Prostate gland (tissue), 2 donors: ENCODE results near the gene MICAL3. TPM values are rescaled to one million over a fixed set of nuclear protein-coding genes. Genes with fewer than 3 reads are reported as not detected.
"Not testable (repeated sequence)": the region's sequence is repeated elsewhere in the genome, so short reads cannot be mapped to it uniquely, and the experiment has no call there.

Experiments
- DNase-seq: peaks from one replicate; pipeline ENCODE4 v3.0.0-alpha.2; 2019; ENCODE audit warnings: low spot score
- H3K27ac ChIP-seq, 2 donors: fragments of 200-600 bp; sonication (generic); 2 replicates each; pipeline ENCODE4 v1.5.1; 2017 to 2019
- H3K27me3 ChIP-seq: fragments of 200-600 bp; sonication (generic); replicated peaks from 2 replicates; pipeline ENCODE4 v1.5.1; 2019; ENCODE audit not compliant: insufficient read depth
- H3K36me3 ChIP-seq, 2 donors: fragments of 200-600 bp; sonication (generic); 1 replicate in 1 of 2; 2 replicates in 1 of 2; pipeline versions ENCODE4 v1.5.1 to v1.8.1; 2017 to 2019
- H3K4me1 ChIP-seq: fragments of 200-600 bp; sonication (generic); replicated peaks from 2 replicates; pipeline ENCODE4 v1.5.1; 2019
- H3K4me3 ChIP-seq, 2 donors: fragments of 200-600 bp; sonication (generic); 2 replicates each; pipeline ENCODE4 v1.5.1; 2017 to 2019
- H3K9me3 ChIP-seq: fragments of 200-600 bp; sonication (generic); 2 replicates; pipeline ENCODE4 v1.5.1; 2017
- CTCF ChIP-seq, 4 experiments: fragments of 200-600 bp in 2 of 4; fragments of 450-650 bp in 2 of 4; sonication (generic) in 2 of 4; IDR thresholded peaks; 1 replicate in 3 of 4; 2 replicates in 1 of 4; pipeline ENCODE4 v1.5.1; 2016 to 2019; ENCODE audit warnings: antibody characterized with exemption in 4 of 4, mild to moderate bottlenecking in 2 of 4, moderate library complexity in 2 of 4
- POLR2A ChIP-seq: fragments of 450-650 bp; IDR thresholded peaks from one replicate; pipeline ENCODE4 v1.6.1; 2016; ENCODE audit warnings: antibody characterized with exemption, mild to moderate bottlenecking
- POLR2AphosphoS5 ChIP-seq: sonication (generic); formaldehyde crosslinking; IDR thresholded peaks from one replicate; pipeline ENCODE4 v1.6.1; 2017; ENCODE audit warnings: antibody characterized with exemption
- WGBS: methylation state at CpG from one replicate; pipeline ENCODE4 v1.1.5; 2018; 5-methylcytosine and 5-hydroxymethylcytosine counted together
- intact Hi-C: fragments of 100-400 bp; cut with DNase I; formaldehyde crosslinking; loops from one replicate; pipeline ENCODE4 v1.14.2; 2022
- total RNA-seq, 2 donors: library from RNA; depleted of rRNA; stranded (reverse); fragments of >200 nt; gene quantifications; one replicate each; pipeline ENCODE4 v1.1.0, GENCODE V29; 2016

The MICAL3 gene
- total RNA-seq, 2 donors from 2014 or later: 58.6 to 78.7 TPM

GRCh38 chr22:17878186-17878694 is 146.1 kb downstream of the MICAL3 start:
- intact Hi-C loops: no loop called here
- no peak for DNase-seq
- 95% methylated on average over 10 of the region's 10 CpGs for WGBS
- H3K27ac ChIP-seq: no peak overlapping the region
- H3K36me3 ChIP-seq: no peaks in the 10 kb centered on the region
- no peak for TF ChIP-seq CTCF (IDR thresholded peaks at IDR 0.05)
- no peak for TF ChIP-seq POLR2A
- TF ChIP-seq POLR2AphosphoS5: no peak
- H3K27me3 ChIP-seq: no peaks in the 10 kb centered on the region
- no peak overlapping the region for H3K4me3 ChIP-seq
- H3K4me1 ChIP-seq: no peaks in the 10 kb centered on the region
- H3K9me3 ChIP-seq: no peaks in the 10 kb centered on the region

GRCh38 chr22:17876878-17877855 is 147.2 kb downstream of the MICAL3 start:
- DNase-seq, intact Hi-C loops, H3K4me3 ChIP-seq, H3K27ac ChIP-seq, H3K27me3 ChIP-seq, H3K9me3 ChIP-seq, H3K36me3 ChIP-seq, H3K4me1 ChIP-seq: not testable (repeated sequence)

- Histone ChIP-seq H3K9me3 (no peaks in the 10 kb centered on the region), H3K27ac (no peak overlapping the region), H3K36me3 (peaks cover 0 to 4% of the 10 kb centered on the region in 2 donors), H3K4me1 (no peaks in the 10 kb centered on the region), H3K4me3 (no peak overlapping the region), H3K27me3 (no peaks in the 10 kb centered on the region)
- peak; percentile 61 for DNase-seq
- intact Hi-C loops: no loop called here
- TF ChIP-seq POLR2A: no peak
- peak in 3 of 4 experiments; percentile 8 to 49 (median 42) for TF ChIP-seq CTCF (IDR thresholded peaks at IDR 0.05)
- peak; percentile 24 for TF ChIP-seq POLR2AphosphoS5
- 39% methylated on average over 4 of the region's 4 CpGs for WGBS
Measured at GRCh38 chr22:17876306-17876831, 148.0 kb downstream of the MICAL3 start.

- Histone ChIP-seq H3K4me1 (no peaks in the 10 kb centered on the region), H3K27me3 (no peaks in the 10 kb centered on the region), H3K4me3 (no peak overlapping the region), H3K9me3 (no peaks in the 10 kb centered on the region), H3K36me3 (peaks cover 0 to 4% of the 10 kb centered on the region in 2 donors), H3K27ac (no peak overlapping the region)
- TF ChIP-seq POLR2AphosphoS5 (no peak), POLR2A (no peak), CTCF (IDR thresholded peaks at IDR 0.05) (no peak)
- intact Hi-C loops: no loop called here
- no peak for DNase-seq
- WGBS: 84% methylated on average over 12 of the region's 12 CpGs
Measured at GRCh38 chr22:17875631-17876030, 148.7 kb downstream of the MICAL3 start.

- Histone ChIP-seq H3K4me1 (no peaks in the 10 kb centered on the region), H3K36me3 (peaks cover 0 to 4% of the 10 kb centered on the region in 2 donors), H3K27ac (no peak overlapping the region), H3K9me3 (no peaks in the 10 kb centered on the region), H3K4me3 (no peak overlapping the region), H3K27me3 (no peaks in the 10 kb centered on the region)
- 93% methylated on average over 15 of the region's 15 CpGs for WGBS
- intact Hi-C loops: no loop called here
- TF ChIP-seq CTCF (IDR thresholded peaks at IDR 0.05) (no peak), POLR2AphosphoS5 (no peak), POLR2A (no peak)
- no peak for DNase-seq
Measured at GRCh38 chr22:17875156-17875555, 149.2 kb downstream of the MICAL3 start.
